HG03457 (cell line): ENCODE data around the gene NFIA.

Experiments used
- ATAC-seq: cut with Tn5 transposase; IDR thresholded peaks from one replicate; pipeline ENCODE4 v1.9.1; 2021; ENCODE audit warnings: moderate number of reproducible peaks; ENCODE audit not compliant: unreplicated experiment

NFIA gene

GRCh38 chr1:61378494-61379180 lies 296.3 kb downstream of the NFIA start:
- no peak for ATAC-seq

GRCh38 chr1:61379693-61380092 lies 297.3 kb downstream of the NFIA start:
- ATAC-seq = no peak

- no peak for ATAC-seq
Measured at GRCh38 chr1:61380561-61380960, 298.2 kb downstream of the NFIA start.

GRCh38 chr1:61386323-61386722 lies 304.0 kb downstream of the NFIA start:
- no peak for ATAC-seq

- ATAC-seq = no peak
Measured at GRCh38 chr1:61386770-61387169, 304.4 kb downstream of the NFIA start.

GRCh38 chr1:61387829-61388228 lies 305.5 kb downstream of the NFIA start:
- ATAC-seq = no peak

- ATAC-seq = no peak
Measured at GRCh38 chr1:61388566-61388965, 306.2 kb downstream of the NFIA start.

- ATAC-seq = no peak
Measured at GRCh38 chr1:61389194-61389925, 307.0 kb downstream of the NFIA start.

GRCh38 chr1:61389926-61390845 lies 307.8 kb downstream of the NFIA start:
- no peak for ATAC-seq

GRCh38 chr1:61391730-61392129 lies 309.4 kb downstream of the NFIA start:
- no peak for ATAC-seq

- ATAC-seq = no peak
Measured at GRCh38 chr1:61392409-61393242, 310.3 kb downstream of the NFIA start.

GRCh38 chr1:61393575-61393974 lies 311.2 kb downstream of the NFIA start:
- ATAC-seq = no peak

GRCh38 chr1:61395146-61395800 lies 312.9 kb downstream of the NFIA start:
- ATAC-seq = no peak

GRCh38 chr1:61397495-61397894 lies 315.1 kb downstream of the NFIA start:
- no peak for ATAC-seq

GRCh38 chr1:61397935-61398334 lies 315.6 kb downstream of the NFIA start:
- ATAC-seq = no peak

- no peak for ATAC-seq
Measured at GRCh38 chr1:61399199-61399598, 316.8 kb downstream of the NFIA start.

- no peak for ATAC-seq
Measured at GRCh38 chr1:61400131-61400770, 317.9 kb downstream of the NFIA start.

- no peak for ATAC-seq
Measured at GRCh38 chr1:61400997-61401396, 318.6 kb downstream of the NFIA start.
